H9 (cell line): ENCODE data around the gene POC1B. TPM values are rescaled to one million over a fixed set of nuclear protein-coding genes. Genes with fewer than 3 reads are reported as not detected.

Source experiments
- DNase-seq: peaks from one replicate; pipeline ENCODE4 v3.0.0-alpha.2; 2017
- H2AFZ ChIP-seq: one replicate; pipeline ENCODE4 v1.6.1; 2013; ENCODE audit warnings: mild to moderate bottlenecking, low read length, control low read depth, moderate library complexity
- H2AK5ac ChIP-seq: 2 replicates; pipeline ENCODE4 v1.6.1; 2013; ENCODE audit warnings: low read length, control low read depth, mixed read lengths; ENCODE audit not compliant: insufficient read length
- H2BK120ac ChIP-seq: one replicate; pipeline ENCODE4 v1.6.1; 2013; ENCODE audit warnings: low read depth, mild to moderate bottlenecking, low read length, control low read depth, inconsistent platforms; ENCODE audit not compliant: poor library complexity, severe bottlenecking
- H2BK12ac ChIP-seq: 2 replicates; pipeline ENCODE4 v1.6.1; 2013; ENCODE audit warnings: low read length, control low read depth, mixed read lengths, low read depth; ENCODE audit not compliant: insufficient read length
- H2BK15ac ChIP-seq: 2 replicates; pipeline ENCODE4 v1.6.1; 2013; ENCODE audit warnings: low read depth, low read length, control low read depth
- H2BK20ac ChIP-seq: one replicate; pipeline ENCODE4 v1.6.1; 2013; ENCODE audit warnings: low read depth, mild to moderate bottlenecking, low read length, control low read depth, inconsistent platforms; ENCODE audit not compliant: poor library complexity, severe bottlenecking
- H2BK5ac ChIP-seq: 2 replicates; pipeline ENCODE4 v1.6.1; 2013; ENCODE audit warnings: low read length, control low read depth, mixed read lengths; ENCODE audit not compliant: insufficient read length
- H3K14ac ChIP-seq: 2 replicates; pipeline ENCODE4 v1.6.1; 2013; ENCODE audit warnings: low read length, control low read depth; ENCODE audit not compliant: insufficient read depth
- H3K18ac ChIP-seq: 2 replicates; pipeline ENCODE4 v1.6.1; 2013; ENCODE audit warnings: low read depth, mild to moderate bottlenecking, mixed read lengths, low read length, control low read depth; ENCODE audit not compliant: insufficient read length
- H3K23ac ChIP-seq: 2 replicates; pipeline ENCODE4 v1.6.1; 2013; ENCODE audit warnings: low read length, control low read depth, mixed read lengths, low read depth; ENCODE audit not compliant: insufficient read length
- H3K23me2 ChIP-seq: 2 replicates; pipeline ENCODE4 v1.6.1; 2013; ENCODE audit warnings: low read depth, mild to moderate bottlenecking, mixed read lengths, low read length, control low read depth; ENCODE audit not compliant: insufficient read length, poor library complexity, severe bottlenecking
- H3K27ac ChIP-seq: 2 replicates; pipeline ENCODE4 v1.5.1; 2013; ENCODE audit warnings: low read length, control low read depth, mixed read lengths, low read depth; ENCODE audit not compliant: insufficient read length
- H3K27me3 ChIP-seq: 2 replicates; pipeline ENCODE4 v1.6.1; 2013; ENCODE audit warnings: low read length, control low read depth, inconsistent platforms; ENCODE audit not compliant: insufficient read depth
- H3K4ac ChIP-seq: 2 replicates; pipeline ENCODE4 v1.6.1; 2013; ENCODE audit warnings: low read depth, mild to moderate bottlenecking, control low read depth, inconsistent platforms, low read length, moderate library complexity
- H3K4me1 ChIP-seq: 2 replicates; pipeline ENCODE4 v1.6.1; 2013; ENCODE audit warnings: low read length, control low read depth, inconsistent platforms; ENCODE audit not compliant: insufficient read depth
- H3K4me2 ChIP-seq: 2 replicates; pipeline ENCODE4 v1.6.1; 2013; ENCODE audit warnings: low read length, control low read depth, mixed read lengths; ENCODE audit not compliant: insufficient read length, insufficient read depth
- H3K56ac ChIP-seq: 2 replicates; pipeline ENCODE4 v1.6.1; 2013; ENCODE audit warnings: low read depth, mild to moderate bottlenecking, mixed read lengths, low read length, control low read depth; ENCODE audit not compliant: insufficient read length
- H3K79me1 ChIP-seq: 2 replicates; pipeline ENCODE4 v1.6.1; 2013; ENCODE audit warnings: low read depth, mild to moderate bottlenecking, moderate library complexity, low read length, control low read depth, inconsistent platforms; ENCODE audit not compliant: insufficient read depth, poor library complexity, severe bottlenecking
- H3K79me2 ChIP-seq: 2 replicates; pipeline ENCODE4 v1.6.1; 2013; ENCODE audit warnings: low read length, control low read depth, inconsistent platforms; ENCODE audit not compliant: insufficient read depth
- H3K9ac ChIP-seq: 2 replicates; pipeline ENCODE4 v1.6.1; 2013; ENCODE audit warnings: low read length, control low read depth, mixed read lengths; ENCODE audit not compliant: insufficient read length; ENCODE audit errors: extremely low read depth
- H3K9me3 ChIP-seq: one replicate; pipeline ENCODE4 v1.6.1; 2013; ENCODE audit warnings: low read depth, low read length, inconsistent platforms; ENCODE audit not compliant: control insufficient read depth
- H3T11ph ChIP-seq: one replicate; pipeline ENCODE4 v1.6.1; 2013; ENCODE audit warnings: mild to moderate bottlenecking, low read length, control low read depth, inconsistent platforms
- H4K20me1 ChIP-seq: one replicate; pipeline ENCODE4 v1.6.1; 2013; ENCODE audit not compliant: control insufficient read depth, insufficient read length, insufficient read depth
- H4K5ac ChIP-seq: 2 replicates; pipeline ENCODE4 v1.6.1; 2013; ENCODE audit warnings: low read depth, mild to moderate bottlenecking, mixed read lengths, low read length, control low read depth; ENCODE audit not compliant: insufficient read length
- H4K8ac ChIP-seq: replicated peaks from 2 replicates; pipeline ENCODE4 v1.6.1; 2013; ENCODE audit warnings: low read length, control low read depth, mixed read lengths, low read depth; ENCODE audit not compliant: insufficient read length
- H4K91ac ChIP-seq: 2 replicates; pipeline ENCODE4 v1.6.1; 2013; ENCODE audit warnings: low read depth, mild to moderate bottlenecking, moderate library complexity, mixed read lengths, low read length, control low read depth; ENCODE audit not compliant: insufficient read length
- H3K27ac Mint-ChIP-seq, 3 experiments: 2 replicates in 2 of 3; 3 replicates in 1 of 3; pipeline ENCODE4 v1.8.0; 2020 to 2021; ENCODE audit warnings: mixed read lengths in 3 of 3, mild to moderate bottlenecking in 1 of 3, moderate library complexity in 1 of 3
- H3K27me3 Mint-ChIP-seq: 2 replicates; pipeline ENCODE4 v1.8.0; 2021; ENCODE audit warnings: low read depth, mild to moderate bottlenecking, moderate library complexity, mixed read lengths
- H3K36me3 Mint-ChIP-seq, 3 experiments: 2 replicates in 2 of 3; 3 replicates in 1 of 3; pipeline ENCODE4 v1.8.0; 2020 to 2021; ENCODE audit warnings: low read depth in 3 of 3, mixed read lengths in 3 of 3; ENCODE audit not compliant: insufficient read depth in 1 of 3
- H3K4me1 Mint-ChIP-seq, 2 experiments: 2 replicates each; pipeline ENCODE4 v1.8.0; 2020; ENCODE audit warnings: mixed read lengths in 2 of 2
- H3K4me3 Mint-ChIP-seq, 2 experiments: 2 replicates in 1 of 2; 3 replicates in 1 of 2; pipeline ENCODE4 v1.8.0; 2020 to 2021; ENCODE audit warnings: mild to moderate bottlenecking in 2 of 2, mixed read lengths in 2 of 2, moderate library complexity in 1 of 2
- H3K9me3 Mint-ChIP-seq, 2 experiments: 2 replicates in 1 of 2; 3 replicates in 1 of 2; pipeline ENCODE4 v1.8.0; 2020; ENCODE audit warnings: mild to moderate bottlenecking in 2 of 2, mixed read lengths in 2 of 2, moderate library complexity in 1 of 2
- WGBS: extraction: QIAGEN DNeasy Blood & Tissue Kit; methylation state at CpG from one replicate; pipeline ENCODE4 v1.1.7; 2013; ENCODE audit warnings: missing lambda C conversion rate, low lambda C conversion rate, mixed read lengths; ENCODE audit not compliant: insufficient read length; ENCODE audit errors: extremely low coverage; 5-methylcytosine and 5-hydroxymethylcytosine counted together
- total RNA-seq: library from RNA; stranded (reverse); gene quantifications from 2 replicates; pipeline ENCODE4 v1.2.1, GENCODE V29; 2021
- TF ChIP-seq, protein P1 (sequence below): fragments of 200-600 bp; sonication (generic); conservative IDR thresholded peaks from 3 replicates; pipeline ENCODE4 v1.8.0; 2021; ENCODE audit warnings: antibody characterized with exemption, mild to moderate bottlenecking

POC1B gene
- total RNA-seq, 1 experiment from 2014 or later: 12.5 TPM

DNA sequence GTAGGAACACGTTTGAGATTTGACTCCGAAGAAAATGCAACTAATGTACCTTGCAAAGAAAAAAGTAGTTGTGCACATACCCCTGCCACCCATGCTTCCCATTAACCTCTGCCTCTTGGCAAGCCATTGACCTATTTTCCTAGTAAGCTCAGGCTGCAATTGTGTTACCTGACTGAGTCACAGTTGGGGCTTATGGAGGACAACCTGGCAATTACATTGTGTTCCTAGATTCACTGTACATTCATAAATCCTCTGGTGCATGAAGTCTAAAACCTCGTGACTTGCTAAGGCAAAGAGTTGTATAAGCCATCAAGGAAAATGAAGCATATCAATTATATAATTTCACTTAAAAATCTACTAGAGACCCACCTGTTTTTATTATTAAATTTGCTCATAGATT lies 111.5 kb downstream of the POC1B start:
- peaks cover 3% of the 10 kb centered on the region; the same call in 1 of the 2 replicates for H3K27me3 Mint-ChIP-seq
- Histone ChIP-seq H3K9me3 (no peaks in the 10 kb centered on the region), H3K79me1 (no peaks in the 10 kb centered on the region), H2BK20ac (no peak overlapping the region), H4K5ac (no peak overlapping the region), H4K20me1 (no peaks in the 10 kb centered on the region), H3K27me3 (no peaks in the 10 kb centered on the region), H3T11ph (no peak overlapping the region), H2BK5ac (no peak overlapping the region), H3K79me2 (no peaks in the 10 kb centered on the region), H4K8ac (no peak overlapping the region), H3K18ac (no peak overlapping the region), H3K23me2 (no peaks in the 10 kb centered on the region), H2AK5ac (no peak overlapping the region), H3K4ac (no peak overlapping the region), H2BK12ac (no peak overlapping the region), H3K4me1 (no peaks in the 10 kb centered on the region; the same call in 1 of the 2 replicates), H2BK120ac (no peak overlapping the region), H3K9ac (no peak overlapping the region), H3K14ac (no peak overlapping the region), H4K91ac (no peak overlapping the region), H3K23ac (no peak overlapping the region), H3K4me2 (no peak overlapping the region), H3K27ac (no peak overlapping the region), H2BK15ac (no peak overlapping the region), H3K56ac (no peak overlapping the region), H2AFZ (no peak overlapping the region)
- H3K36me3 Mint-ChIP-seq: no peaks in the 10 kb centered on the region
- TF ChIP-seq, protein P1, sequence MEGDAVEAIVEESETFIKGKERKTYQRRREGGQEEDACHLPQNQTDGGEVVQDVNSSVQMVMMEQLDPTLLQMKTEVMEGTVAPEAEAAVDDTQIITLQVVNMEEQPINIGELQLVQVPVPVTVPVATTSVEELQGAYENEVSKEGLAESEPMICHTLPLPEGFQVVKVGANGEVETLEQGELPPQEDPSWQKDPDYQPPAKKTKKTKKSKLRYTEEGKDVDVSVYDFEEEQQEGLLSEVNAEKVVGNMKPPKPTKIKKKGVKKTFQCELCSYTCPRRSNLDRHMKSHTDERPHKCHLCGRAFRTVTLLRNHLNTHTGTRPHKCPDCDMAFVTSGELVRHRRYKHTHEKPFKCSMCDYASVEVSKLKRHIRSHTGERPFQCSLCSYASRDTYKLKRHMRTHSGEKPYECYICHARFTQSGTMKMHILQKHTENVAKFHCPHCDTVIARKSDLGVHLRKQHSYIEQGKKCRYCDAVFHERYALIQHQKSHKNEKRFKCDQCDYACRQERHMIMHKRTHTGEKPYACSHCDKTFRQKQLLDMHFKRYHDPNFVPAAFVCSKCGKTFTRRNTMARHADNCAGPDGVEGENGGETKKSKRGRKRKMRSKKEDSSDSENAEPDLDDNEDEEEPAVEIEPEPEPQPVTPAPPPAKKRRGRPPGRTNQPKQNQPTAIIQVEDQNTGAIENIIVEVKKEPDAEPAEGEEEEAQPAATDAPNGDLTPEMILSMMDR: no peak
- WGBS: no CpG with 5 or more reads among the region's 3 CpGs
- H3K4me3 Mint-ChIP-seq: no peak overlapping the region
- H3K9me3 Mint-ChIP-seq: no peaks in the 10 kb centered on the region
- H3K4me1 Mint-ChIP-seq: peaks cover 28 to 30% of the 10 kb centered on the region in 2 experiments
- peak overlapping the region in 1 of 3 experiments; percentile 52; a peak in 1 of 7 replicates for H3K27ac Mint-ChIP-seq
- DNase-seq: no peak
